ACHN (cell line): ENCODE measurements around the gene VSIG10L2.

Source experiments
- DNase-seq: peaks from one replicate; pipeline ENCODE4 v3.0.0-alpha.2; 2015
- in situ Hi-C: cut with HindIII; loops from 2 replicates; pipeline ENCODE4 v1.10.0; 2017; ENCODE audit warnings: low sequenced_read_pairs, low pct_ligation_motif_present, low pct_unique_long_range_greater_than_20kb

The VSIG10L2 gene

GRCh38 chr11:125925247-125925740, 20.6 kb upstream of the VSIG10L2 start:
- in situ Hi-C loops = no loop called here
- DNase-seq = no peak

- no peak for DNase-seq
- in situ Hi-C loops = no loop called here
These were observed 20.0 kb upstream of the VSIG10L2 start for GRCh38 chr11:125925804-125926203.

- DNase-seq = no peak
- in situ Hi-C loops = no loop called here
These were observed 19.2 kb upstream of the VSIG10L2 start for GRCh38 chr11:125926682-125927081.

- in situ Hi-C loops = no loop called here
These were observed 16.3 kb upstream of the VSIG10L2 start for GRCh38 chr11:125929445-125930075.

GRCh38 chr11:125930076-125930450, 15.8 kb upstream of the VSIG10L2 start:
- DNase-seq = no peak
- in situ Hi-C loops = no loop called here

More at GRCh38 chr11:125929445-125930075, 16.3 kb upstream of the VSIG10L2 start:
- no peak for DNase-seq

- DNase-seq = no peak
- in situ Hi-C loops = no loop called here
These were observed 14.7 kb upstream of the VSIG10L2 start for GRCh38 chr11:125931116-125931515.

- in situ Hi-C loops = no loop called here
These were observed 14.2 kb upstream of the VSIG10L2 start for GRCh38 chr11:125931668-125932067.

GRCh38 chr11:125932301-125932700, 13.5 kb upstream of the VSIG10L2 start:
- no peak for DNase-seq
- in situ Hi-C loops = no loop called here

More at GRCh38 chr11:125931668-125932067, 14.2 kb upstream of the VSIG10L2 start:
- DNase-seq = no peak

- DNase-seq = no peak
- in situ Hi-C loops = no loop called here
These were observed 12.6 kb upstream of the VSIG10L2 start for GRCh38 chr11:125933030-125933813.

GRCh38 chr11:125934473-125934872, 11.4 kb upstream of the VSIG10L2 start:
- no peak for DNase-seq
- in situ Hi-C loops = no loop called here

- in situ Hi-C loops = no loop called here
These were observed 10.8 kb upstream of the VSIG10L2 start for GRCh38 chr11:125935056-125935455.

GRCh38 chr11:125935618-125936199, 10.1 kb upstream of the VSIG10L2 start:
- in situ Hi-C loops = no loop called here
- DNase-seq = no peak

More at GRCh38 chr11:125935056-125935455, 10.8 kb upstream of the VSIG10L2 start:
- DNase-seq = no peak

- in situ Hi-C loops = no loop called here
- DNase-seq = no peak
These were observed 7.4 kb upstream of the VSIG10L2 start for GRCh38 chr11:125938418-125938817.

- in situ Hi-C loops = no loop called here
- no peak for DNase-seq
These were observed 6.7 kb upstream of the VSIG10L2 start for GRCh38 chr11:125939081-125939521.

GRCh38 chr11:125940145-125940544, 5.7 kb upstream of the VSIG10L2 start:
- in situ Hi-C loops = no loop called here
- DNase-seq = no peak

GRCh38 chr11:125941267-125941618, 4.6 kb upstream of the VSIG10L2 start:
- in situ Hi-C loops = no loop called here
- no peak for DNase-seq

GRCh38 chr11:125941619-125942611, 3.9 kb upstream of the VSIG10L2 start:
- in situ Hi-C loops = no loop called here

GRCh38 chr11:125942771-125943428, 2.9 kb upstream of the VSIG10L2 start:
- in situ Hi-C loops = no loop called here
- no peak for DNase-seq

More at GRCh38 chr11:125941619-125942611, 3.9 kb upstream of the VSIG10L2 start:
- peak; percentile 22 for DNase-seq
